ENCODE data around the gene CMTM5.
"Not testable (repeated sequence)": the region's sequence is repeated elsewhere in the genome, so short reads cannot be mapped to it uniquely, and the experiment has no call there.

The CMTM5 gene

GRCh38 chr14:23414906-23415820 lies 38.3 kb downstream of the CMTM5 start:
- FAIRE-seq (no peak), DNase-seq (ENCODE audit: insufficient read length) (no peak)
- TF ChIP-seq POLR2A (IDR thresholded peaks at IDR 0.05; ENCODE audit: low read depth, low read length), result no peak
- TF ChIP-seq TAF1 (IDR thresholded peaks at IDR 0.05; ENCODE audit: borderline replicate concordance, low read depth, low read length), result no peak
- TF ChIP-seq POLR2AphosphoS5 (IDR thresholded peaks at IDR 0.05; ENCODE audit: low read depth, low read length), result no peak

GRCh38 chr14:23415821-23416778 lies 39.3 kb downstream of the CMTM5 start:
- DNase-seq (ENCODE audit: insufficient read length) (no peak), FAIRE-seq (no peak)
- TF ChIP-seq TAF1 (IDR thresholded peaks at IDR 0.05; ENCODE audit: borderline replicate concordance, low read depth, low read length) (no peak), POLR2AphosphoS5 (IDR thresholded peaks at IDR 0.05; ENCODE audit: low read depth, low read length) (no peak), POLR2A (IDR thresholded peaks at IDR 0.05; ENCODE audit: low read depth, low read length) (no peak)

GRCh38 chr14:23416801-23417200 lies 40.0 kb downstream of the CMTM5 start:
- DNase-seq (ENCODE audit: insufficient read length), result no peak
- no peak for FAIRE-seq
- TF ChIP-seq POLR2A (IDR thresholded peaks at IDR 0.05; ENCODE audit: low read depth, low read length) (no peak), TAF1 (IDR thresholded peaks at IDR 0.05; ENCODE audit: borderline replicate concordance, low read depth, low read length) (no peak), POLR2AphosphoS5 (IDR thresholded peaks at IDR 0.05; ENCODE audit: low read depth, low read length) (no peak)

- not testable (repeated sequence) for FAIRE-seq; DNase-seq (ENCODE audit: insufficient read length)
These were observed 40.4 kb downstream of the CMTM5 start for GRCh38 chr14:23417269-23417668.

GRCh38 chr14:23418021-23418420 lies 41.2 kb downstream of the CMTM5 start:
- no peak for FAIRE-seq
- TF ChIP-seq TAF1 (IDR thresholded peaks at IDR 0.05; ENCODE audit: borderline replicate concordance, low read depth, low read length) (no peak), POLR2A (IDR thresholded peaks at IDR 0.05; ENCODE audit: low read depth, low read length) (no peak), POLR2AphosphoS5 (IDR thresholded peaks at IDR 0.05; ENCODE audit: low read depth, low read length) (no peak)
- no peak for DNase-seq (ENCODE audit: insufficient read length)

- DNase-seq (ENCODE audit: insufficient read length); FAIRE-seq: not testable (repeated sequence)
These were observed 42.8 kb downstream of the CMTM5 start for GRCh38 chr14:23419646-23420045.

GRCh38 chr14:23421594-23421993 lies 44.7 kb downstream of the CMTM5 start:
- FAIRE-seq (no peak), DNase-seq (ENCODE audit: insufficient read length) (no peak)
- TF ChIP-seq POLR2AphosphoS5 (IDR thresholded peaks at IDR 0.05; ENCODE audit: low read depth, low read length) (no peak), TAF1 (IDR thresholded peaks at IDR 0.05; ENCODE audit: borderline replicate concordance, low read depth, low read length) (no peak), POLR2A (IDR thresholded peaks at IDR 0.05; ENCODE audit: low read depth, low read length) (no peak)

GRCh38 chr14:23423657-23424056 lies 46.8 kb downstream of the CMTM5 start:
- DNase-seq (ENCODE audit: insufficient read length) (no peak), FAIRE-seq (no peak)
- TF ChIP-seq POLR2AphosphoS5 (IDR thresholded peaks at IDR 0.05; ENCODE audit: low read depth, low read length), result no peak
- no peak for TF ChIP-seq TAF1 (IDR thresholded peaks at IDR 0.05; ENCODE audit: borderline replicate concordance, low read depth, low read length)
- TF ChIP-seq POLR2A (IDR thresholded peaks at IDR 0.05; ENCODE audit: low read depth, low read length), result no peak

GRCh38 chr14:23425169-23425568 lies 48.3 kb downstream of the CMTM5 start:
- DNase-seq (ENCODE audit: insufficient read length), result no peak
- no peak for FAIRE-seq
- TF ChIP-seq POLR2AphosphoS5 (IDR thresholded peaks at IDR 0.05; ENCODE audit: low read depth, low read length), result no peak
- TF ChIP-seq POLR2A (IDR thresholded peaks at IDR 0.05; ENCODE audit: low read depth, low read length), result no peak
- TF ChIP-seq TAF1 (IDR thresholded peaks at IDR 0.05; ENCODE audit: borderline replicate concordance, low read depth, low read length), result no peak

- not testable (repeated sequence) for DNase-seq (ENCODE audit: insufficient read length)
- peak; percentile 33 for FAIRE-seq
These were observed 49.0 kb downstream of the CMTM5 start for GRCh38 chr14:23425798-23426197.

GRCh38 chr14:23428686-23429495 lies 52.0 kb downstream of the CMTM5 start:
- DNase-seq (ENCODE audit: insufficient read length) (no peak), FAIRE-seq (no peak)
- TF ChIP-seq TAF1 (IDR thresholded peaks at IDR 0.05; ENCODE audit: borderline replicate concordance, low read depth, low read length), result no peak
- TF ChIP-seq POLR2AphosphoS5 (IDR thresholded peaks at IDR 0.05; ENCODE audit: low read depth, low read length), result no peak
- no peak for TF ChIP-seq POLR2A (IDR thresholded peaks at IDR 0.05; ENCODE audit: low read depth, low read length)
